Stimulated activated effector memory CD8-positive, alpha-beta T cell treated with anti-CD3 and anti-CD28 coated beads, Interleukin-12 subunit alpha, Interleukin-12 subunit beta, amount 100 ng/mL, for 72 hours (primary cell): ENCODE measurements around the gene MYOCOS.
"Not testable (repeated sequence)": the region's sequence is repeated elsewhere in the genome, so short reads cannot be mapped to it uniquely, and the experiment has no call there.

Experiments used
- ATAC-seq: fragments of 150-1000 bp; cut with Tn5 transposase; 2 replicates; pipeline ENCODE4 v1.10.0; 2021
- DNase-seq, 2 donors: peaks; one replicate each; pipeline ENCODE4 v3.0.0; 2021 to 2022; ENCODE audit warnings: low spot score in 2 of 2
- H3K27ac Mint-ChIP-seq: one replicate; pipeline ENCODE4 v1.8.0; 2022; ENCODE audit warnings: mild to moderate bottlenecking, mixed read lengths
- H3K36me3 Mint-ChIP-seq: one replicate; pipeline ENCODE4 v1.8.0; 2022; ENCODE audit warnings: mild to moderate bottlenecking, mixed read lengths
- H3K4me1 Mint-ChIP-seq: one replicate; pipeline ENCODE4 v1.8.0; 2022; ENCODE audit warnings: mixed read lengths
- H3K4me3 Mint-ChIP-seq: one replicate; pipeline ENCODE4 v1.8.0; 2022; ENCODE audit warnings: mild to moderate bottlenecking, mixed read lengths
- H3K9me3 Mint-ChIP-seq: one replicate; pipeline ENCODE4 v1.8.0; 2022; ENCODE audit warnings: mixed read lengths

MYOCOS gene, protein sequence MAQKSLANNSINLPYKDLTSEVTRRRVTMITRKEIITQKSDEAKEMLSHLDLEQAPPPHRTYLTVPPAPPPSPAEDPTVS

DNA sequence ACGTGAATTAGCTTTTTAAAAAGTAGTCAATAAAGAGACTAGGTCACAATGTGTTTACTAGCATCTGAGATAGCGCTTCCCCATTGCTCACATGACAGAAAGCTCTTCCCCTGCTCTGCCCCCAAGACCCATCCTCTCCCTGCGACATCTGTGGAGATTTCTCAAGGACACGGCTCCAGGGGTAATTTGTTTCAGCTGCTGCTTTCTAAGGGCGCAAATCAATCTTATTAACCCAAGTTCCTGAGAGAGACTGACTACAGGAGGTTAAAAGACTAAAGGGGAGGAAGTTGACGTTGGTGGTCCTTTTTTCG is at the start of gene MYOCOS:
Gene MYOCOS, plus strand, starts transcription at position 92 of the 311 bp plus-strand sequence. CDS start 1,641 bp downstream, outside the sequence.
- ATAC-seq = no peak
- Mint-ChIP-seq H3K4me3 (no peak within 1 kb of the TSS), H3K27ac (no peak within 1 kb of the TSS), H3K4me1 (no peaks in the 10 kb centered on the region), H3K9me3 (no peaks in the 10 kb centered on the region), H3K36me3 (no peaks in the 10 kb centered on the region)
- no peak for DNase-seq

DNA sequence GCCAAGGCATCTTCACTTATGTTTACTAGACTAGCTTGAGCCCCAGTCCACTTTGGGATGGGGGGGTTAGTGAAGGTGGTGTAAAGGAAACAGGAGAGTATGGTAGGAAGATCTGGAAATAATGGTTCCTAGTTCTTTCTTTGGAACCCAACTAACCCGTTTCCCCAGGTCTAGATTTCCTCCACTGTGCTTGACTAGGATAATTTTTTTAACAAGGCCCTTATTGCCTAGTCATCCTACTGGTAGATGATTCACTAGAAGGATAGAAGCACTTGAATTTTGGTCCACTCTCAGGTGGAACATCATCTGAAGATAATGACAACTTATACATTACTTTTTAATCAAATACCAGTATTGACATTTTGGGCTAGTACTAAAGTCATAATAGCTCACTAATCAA is 45.9 kb upstream of the MYOCOS start:
- no peak overlapping the region for H3K4me3 Mint-ChIP-seq
- no peaks in the 10 kb centered on the region for H3K9me3 Mint-ChIP-seq
- H3K36me3 Mint-ChIP-seq = peaks cover 99% of the 10 kb centered on the region
- H3K4me1 Mint-ChIP-seq = peaks cover 13% of the 10 kb centered on the region
- H3K27ac Mint-ChIP-seq = no peak overlapping the region
- DNase-seq (no peak), ATAC-seq (no peak)

DNA sequence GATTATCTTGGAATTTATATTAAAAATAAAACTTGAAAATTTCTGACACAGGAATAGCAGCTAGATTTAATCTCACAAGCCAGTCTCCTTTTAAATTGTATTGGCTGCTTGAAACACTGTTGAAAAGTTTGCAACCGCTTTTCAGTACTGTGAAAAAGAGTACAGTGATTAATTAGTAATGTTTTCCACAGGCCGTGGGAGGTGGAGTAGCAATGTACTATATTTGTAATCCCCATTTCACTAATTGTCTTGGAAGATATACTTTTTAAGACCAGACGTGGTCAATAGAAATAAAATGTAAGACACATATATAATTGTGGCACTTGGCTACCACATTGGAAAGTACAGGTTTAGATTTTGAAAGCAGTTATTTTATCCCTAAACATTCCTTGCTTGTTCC is 40.8 kb upstream of the MYOCOS start:
- H3K4me1 Mint-ChIP-seq = peaks cover 23% of the 10 kb centered on the region
- H3K36me3 Mint-ChIP-seq = peaks cover 100% of the 10 kb centered on the region
- peak overlapping the region; percentile 78 for H3K27ac Mint-ChIP-seq
- DNase-seq (no peak), ATAC-seq (peak; percentile 48)
- no peaks in the 10 kb centered on the region for H3K9me3 Mint-ChIP-seq
- H3K4me3 Mint-ChIP-seq = no peak overlapping the region

DNA sequence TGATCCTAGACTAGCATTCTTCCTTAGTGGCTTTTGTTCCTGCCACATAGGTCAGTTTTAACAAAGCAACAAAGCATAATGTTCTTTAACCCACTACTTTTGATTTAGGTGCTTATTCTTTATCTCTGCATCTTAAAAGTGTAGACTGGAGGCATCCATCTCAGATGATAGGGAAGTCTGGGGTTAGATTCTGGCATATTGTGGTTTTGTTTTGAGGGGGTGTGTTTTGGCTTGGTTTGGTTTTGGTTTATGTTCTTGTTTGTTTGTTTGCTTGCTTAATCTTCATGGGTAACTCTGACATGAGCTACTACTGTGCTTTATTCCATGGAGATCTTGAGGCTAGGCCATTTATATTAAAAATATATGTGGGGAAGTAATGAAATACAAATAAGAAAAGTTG is 40.3 kb upstream of the MYOCOS start:
- Mint-ChIP-seq H3K4me3 (no peak overlapping the region), H3K36me3 (peaks cover 100% of the 10 kb centered on the region), H3K4me1 (peaks cover 23% of the 10 kb centered on the region), H3K9me3 (no peaks in the 10 kb centered on the region), H3K27ac (peak overlapping the region; percentile 78)
- ATAC-seq (no peak), DNase-seq (no peak)

DNA sequence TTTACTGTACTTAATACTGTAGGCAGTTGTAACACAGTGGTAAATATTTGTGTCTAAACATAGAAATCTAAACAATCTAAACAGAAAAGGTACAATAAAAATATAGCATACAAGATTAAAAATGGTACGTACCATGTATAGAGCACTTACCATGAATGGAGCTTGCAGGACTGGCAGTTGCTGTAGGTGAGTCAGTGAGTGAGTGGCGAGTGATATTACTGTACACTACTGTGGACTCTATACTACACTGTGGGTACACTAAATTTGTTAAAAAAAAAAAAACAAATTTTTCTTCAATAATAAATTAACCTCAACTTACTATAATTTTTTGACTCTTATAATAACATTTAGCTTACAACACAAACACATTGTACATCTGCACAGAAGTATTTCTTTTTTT is 39.5 kb upstream of the MYOCOS start:
- Mint-ChIP-seq H3K4me3 (no peak overlapping the region), H3K4me1 (peaks cover 23% of the 10 kb centered on the region), H3K9me3 (no peaks in the 10 kb centered on the region), H3K36me3 (peaks cover 100% of the 10 kb centered on the region), H3K27ac (no peak overlapping the region)
- DNase-seq = no peak
- peak; percentile 75 for ATAC-seq

DNA sequence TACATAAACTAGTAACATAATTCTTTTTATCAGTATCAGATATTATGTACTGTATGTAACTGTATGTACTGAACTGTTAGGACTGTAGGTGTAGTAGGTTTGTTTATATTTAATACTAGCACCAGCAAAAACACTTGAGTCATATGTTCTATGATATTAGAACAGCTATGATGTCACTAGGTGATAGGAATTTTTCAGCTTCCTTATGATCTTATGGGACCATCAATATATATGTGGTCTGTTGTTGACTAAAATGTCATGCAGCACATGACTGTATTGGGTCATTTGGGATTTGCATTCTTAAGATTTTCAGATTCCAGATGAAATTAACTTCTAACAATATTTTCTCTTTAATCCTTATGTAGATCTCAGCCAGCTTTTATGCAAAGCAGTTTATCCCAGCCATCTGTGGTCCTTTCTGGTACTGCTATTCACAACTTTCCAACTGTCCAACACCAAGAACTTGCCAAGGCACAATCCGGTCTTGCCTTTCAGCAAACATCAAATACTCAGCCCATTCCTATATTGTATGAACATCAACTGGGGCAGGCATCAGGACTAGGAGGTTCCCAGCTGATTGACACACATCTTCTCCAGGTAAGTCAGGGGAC is 38.3 kb upstream of the MYOCOS start:
- Mint-ChIP-seq H3K27ac (peak overlapping the region; percentile 0), H3K9me3 (no peaks in the 10 kb centered on the region), H3K4me3 (no peak overlapping the region), H3K36me3 (peaks cover 100% of the 10 kb centered on the region), H3K4me1 (peaks cover 23% of the 10 kb centered on the region)
- no peak for DNase-seq
- no peak for ATAC-seq

DNA sequence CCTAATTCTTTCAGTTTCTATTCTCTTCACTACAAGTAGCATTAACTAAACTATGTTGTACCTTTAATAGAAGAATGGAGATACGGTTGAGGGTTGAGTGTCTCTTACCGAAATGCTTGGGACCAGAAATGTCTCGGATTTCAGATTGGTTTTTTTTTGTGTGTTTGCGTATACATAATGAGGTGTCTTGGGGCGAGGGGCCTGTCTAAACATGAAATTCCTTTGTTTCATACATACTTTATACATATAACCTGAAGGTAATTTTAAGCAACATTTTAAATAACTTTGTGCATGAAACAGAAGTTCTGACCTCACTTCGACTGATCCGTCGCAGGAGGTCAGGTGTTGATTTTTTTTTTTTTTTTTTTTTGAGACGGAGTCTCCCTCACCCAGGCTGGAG is 36.3 kb upstream of the MYOCOS start:
- no peak for DNase-seq
- no peak overlapping the region for H3K4me3 Mint-ChIP-seq
- no peak overlapping the region for H3K27ac Mint-ChIP-seq
- H3K36me3 Mint-ChIP-seq = peaks cover 100% of the 10 kb centered on the region
- ATAC-seq = no peak
- peaks cover 26% of the 10 kb centered on the region for H3K4me1 Mint-ChIP-seq
- H3K9me3 Mint-ChIP-seq = no peaks in the 10 kb centered on the region

DNA sequence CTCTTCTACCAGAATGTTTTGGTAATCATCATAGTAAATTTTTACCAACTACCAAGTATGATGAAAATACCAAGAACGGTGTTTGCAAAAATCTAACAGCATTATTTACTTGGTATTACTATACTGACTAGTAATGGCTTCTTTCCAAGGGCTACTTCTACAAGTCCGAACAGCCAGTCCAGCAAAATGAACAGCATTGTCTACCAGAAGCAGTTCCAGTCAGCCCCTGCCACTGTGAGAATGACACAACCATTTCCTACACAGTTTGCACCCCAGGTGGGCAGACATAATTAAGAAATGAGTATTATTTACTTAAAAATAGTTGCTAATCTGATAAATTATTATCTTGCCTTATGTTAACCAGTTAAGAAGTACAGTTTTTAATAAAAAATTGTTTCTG is 33.8 kb upstream of the MYOCOS start:
- no peak overlapping the region for H3K27ac Mint-ChIP-seq

DNA sequence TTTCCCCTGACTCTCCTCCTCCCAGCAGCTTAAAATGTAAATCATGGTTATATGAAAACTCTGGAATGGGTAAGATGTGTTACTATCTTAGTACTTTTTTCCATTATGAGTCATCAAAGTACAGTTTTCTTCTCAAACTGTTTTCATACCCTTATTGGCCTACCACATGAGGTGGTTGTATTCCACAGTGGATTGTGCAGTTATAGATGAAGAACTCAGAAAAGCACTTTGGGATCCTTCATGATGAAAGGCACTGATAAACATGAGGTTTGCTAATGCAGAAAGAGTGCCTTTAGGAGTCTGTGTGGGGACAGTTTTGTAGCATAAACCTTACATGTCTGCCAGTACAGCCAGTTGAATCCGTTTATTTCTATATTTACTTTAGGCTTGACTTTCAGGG is 32.0 kb upstream of the MYOCOS start:
- H3K27ac Mint-ChIP-seq = peak overlapping the region; percentile 6
- H3K4me3 Mint-ChIP-seq = no peak overlapping the region
- H3K4me1 Mint-ChIP-seq = peaks cover 13% of the 10 kb centered on the region
- H3K9me3 Mint-ChIP-seq = no peaks in the 10 kb centered on the region
- ATAC-seq (no peak), DNase-seq (no peak)
- peaks cover 99% of the 10 kb centered on the region for H3K36me3 Mint-ChIP-seq

More for the DNA sequence above, 33.8 kb upstream of the MYOCOS start:
- no peak overlapping the region for H3K4me3 Mint-ChIP-seq
- H3K36me3 Mint-ChIP-seq = peaks cover 100% of the 10 kb centered on the region
- peaks cover 13% of the 10 kb centered on the region for H3K4me1 Mint-ChIP-seq
- DNase-seq = no peak
- no peak for ATAC-seq
- H3K9me3 Mint-ChIP-seq = no peaks in the 10 kb centered on the region

DNA sequence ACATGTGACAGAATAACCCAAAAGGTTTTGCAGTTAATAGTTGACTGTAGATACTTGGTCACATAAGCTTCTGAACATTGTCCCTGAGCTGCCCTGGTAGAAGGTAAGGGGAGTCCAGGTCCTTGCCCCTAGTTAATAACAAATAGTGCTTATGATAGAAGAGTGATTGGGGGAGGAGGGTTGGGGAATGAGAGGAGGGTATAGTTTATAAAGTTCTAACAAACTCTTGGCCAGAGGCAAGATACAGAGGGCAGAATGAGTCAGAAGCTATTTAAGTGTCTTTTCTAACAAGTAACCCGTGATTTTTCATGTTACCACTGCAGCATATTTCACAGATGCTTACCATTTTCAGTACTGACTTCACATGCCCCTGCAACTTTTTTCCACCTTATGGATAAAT is 26.7 kb upstream of the MYOCOS start:
- no peak for DNase-seq
- Mint-ChIP-seq H3K4me1 (no peaks in the 10 kb centered on the region), H3K27ac (no peak overlapping the region), H3K36me3 (peaks cover 50% of the 10 kb centered on the region), H3K9me3 (no peaks in the 10 kb centered on the region), H3K4me3 (no peak overlapping the region)
- no peak for ATAC-seq

DNA sequence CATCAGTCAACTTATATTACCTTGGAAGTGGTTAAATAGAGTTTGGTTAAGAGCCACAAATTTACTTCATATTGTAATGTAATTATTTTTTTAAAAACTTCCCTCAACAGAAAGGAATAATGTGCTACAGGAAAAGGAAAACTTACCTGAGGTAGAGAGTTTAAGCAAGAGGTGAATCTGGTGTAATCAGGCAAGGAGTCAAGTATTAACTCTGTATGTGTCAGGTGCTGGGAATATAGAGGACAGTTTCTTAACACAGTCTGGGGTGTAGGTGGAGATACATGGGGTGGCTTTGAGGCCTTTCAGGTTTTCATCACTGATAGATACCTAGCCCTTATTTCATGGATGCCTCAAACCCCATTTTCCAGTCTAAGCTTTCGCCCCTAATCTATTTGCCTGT is 25.9 kb upstream of the MYOCOS start:
- H3K36me3 Mint-ChIP-seq = peaks cover 42% of the 10 kb centered on the region
- H3K4me3 Mint-ChIP-seq = no peak overlapping the region
- H3K9me3 Mint-ChIP-seq = no peaks in the 10 kb centered on the region
- DNase-seq = no peak
- no peak for ATAC-seq
- peaks cover 2% of the 10 kb centered on the region for H3K4me1 Mint-ChIP-seq
- no peak overlapping the region for H3K27ac Mint-ChIP-seq

DNA sequence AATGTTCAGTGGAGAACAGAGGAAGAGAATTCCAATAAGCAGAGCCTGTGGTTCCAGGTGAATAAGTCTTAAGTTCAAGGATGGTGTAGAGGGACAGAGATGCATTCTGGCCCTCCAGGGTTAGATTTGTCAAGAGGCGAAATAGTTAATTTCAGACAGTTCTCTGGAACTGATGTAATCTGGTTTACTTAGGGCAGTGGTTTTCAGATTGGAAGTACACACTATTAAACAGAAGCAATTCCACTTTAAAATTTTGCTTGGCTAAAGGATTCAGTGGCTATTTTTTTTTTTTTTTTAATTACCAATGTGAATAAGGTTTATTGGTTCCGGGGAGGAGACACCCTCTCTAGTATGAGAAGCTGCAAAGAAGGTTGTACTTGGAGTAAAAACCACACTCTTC is 25.3 kb upstream of the MYOCOS start:
- DNase-seq = peak in 1 of 2 donors; percentile 23
- peaks cover 6% of the 10 kb centered on the region for H3K4me1 Mint-ChIP-seq
- H3K27ac Mint-ChIP-seq = no peak overlapping the region
- no peak for ATAC-seq
- H3K9me3 Mint-ChIP-seq = no peaks in the 10 kb centered on the region
- H3K4me3 Mint-ChIP-seq = no peak overlapping the region
- H3K36me3 Mint-ChIP-seq = peaks cover 36% of the 10 kb centered on the region

DNA sequence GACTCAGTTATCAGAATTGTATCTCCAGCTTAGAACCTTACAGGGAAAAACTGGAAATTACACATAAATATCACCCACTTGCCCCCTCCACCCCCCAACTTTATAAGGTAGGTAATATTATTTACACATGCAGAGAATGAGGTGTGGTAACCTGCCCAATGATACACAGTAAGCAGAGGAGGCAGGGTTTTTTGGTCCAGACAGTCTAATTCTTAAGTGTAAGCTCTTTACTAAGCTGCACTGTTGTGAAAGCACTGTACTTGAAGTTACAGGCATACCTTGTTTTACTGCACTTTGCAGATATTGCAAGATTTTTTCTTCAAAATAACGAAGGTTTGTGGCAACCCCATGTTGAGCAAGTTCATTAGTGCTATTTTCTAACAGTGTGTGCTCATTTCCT is 24.8 kb upstream of the MYOCOS start:
- peaks cover 6% of the 10 kb centered on the region for H3K4me1 Mint-ChIP-seq
- H3K27ac Mint-ChIP-seq = no peak overlapping the region
- H3K36me3 Mint-ChIP-seq = peaks cover 31% of the 10 kb centered on the region
- DNase-seq (no peak), ATAC-seq (no peak)
- H3K4me3 Mint-ChIP-seq = no peak overlapping the region
- no peaks in the 10 kb centered on the region for H3K9me3 Mint-ChIP-seq

DNA sequence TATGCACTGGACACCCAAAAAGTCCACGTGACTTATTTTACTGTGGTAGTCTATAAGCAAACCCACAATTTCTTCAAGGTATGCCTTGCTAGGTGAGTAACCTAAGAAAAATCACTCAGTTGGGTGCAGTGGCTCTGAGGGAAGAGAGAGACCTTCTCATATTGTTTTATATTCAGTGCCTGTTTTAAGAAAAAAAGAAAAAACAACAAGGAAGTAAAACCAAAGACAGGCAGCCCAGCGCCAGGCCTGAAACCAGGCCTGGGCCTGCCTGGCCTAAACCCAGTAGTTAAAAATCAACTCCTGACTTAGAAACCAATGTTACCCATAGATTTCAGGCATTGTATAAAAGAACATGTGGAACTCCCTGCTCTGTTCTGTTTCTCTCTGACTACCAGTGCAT is 21.7 kb upstream of the MYOCOS start:
- not testable (repeated sequence) for H3K27ac Mint-ChIP-seq, H3K36me3 Mint-ChIP-seq, H3K4me1 Mint-ChIP-seq, H3K4me3 Mint-ChIP-seq, ATAC-seq, H3K9me3 Mint-ChIP-seq, DNase-seq

DNA sequence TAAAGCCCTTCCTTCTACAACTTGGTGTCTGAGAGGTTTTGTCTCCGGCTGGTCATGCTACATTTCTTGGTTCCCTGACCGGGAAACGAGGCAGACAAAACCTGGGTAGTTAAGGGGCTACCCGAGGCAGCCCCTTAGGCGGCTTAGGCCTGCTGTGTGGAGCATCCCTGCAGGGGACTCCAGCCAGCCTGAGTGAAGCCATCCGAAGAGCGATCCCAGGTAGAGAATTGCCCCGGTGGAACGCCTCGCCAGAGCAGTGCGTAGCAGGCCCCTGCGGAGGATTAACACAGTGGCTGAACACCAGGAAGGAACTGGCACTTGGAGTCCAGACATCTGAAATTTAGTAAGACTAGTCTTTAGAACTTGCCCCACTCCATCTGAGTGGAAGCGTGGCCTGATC is 21.2 kb upstream of the MYOCOS start:
- no peak for ATAC-seq
- Mint-ChIP-seq H3K4me3 (no peak overlapping the region), H3K36me3 (peaks cover 4% of the 10 kb centered on the region), H3K9me3 (no peaks in the 10 kb centered on the region), H3K4me1 (peaks cover 6% of the 10 kb centered on the region), H3K27ac (no peak overlapping the region)
- DNase-seq = no peak

DNA sequence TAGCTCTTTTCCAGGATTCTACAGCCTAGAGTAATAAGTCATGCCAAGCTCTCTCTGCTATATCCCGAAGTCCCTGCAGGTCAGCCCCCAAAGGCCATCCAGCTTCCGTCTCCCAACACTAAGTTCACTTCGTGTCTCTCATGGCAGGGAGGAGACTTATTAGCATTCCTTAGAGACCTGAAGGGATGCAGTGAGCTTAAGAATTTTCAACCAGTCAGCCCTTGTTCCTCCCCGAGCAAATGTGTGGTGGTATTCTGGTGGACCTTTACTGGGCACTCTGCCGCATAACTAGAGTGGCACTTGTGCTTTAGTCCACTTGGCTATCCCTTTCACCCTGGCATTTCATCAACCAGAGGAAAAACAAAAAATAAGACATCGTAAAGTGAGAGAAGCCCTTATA is 19.0 kb upstream of the MYOCOS start:
- H3K27ac Mint-ChIP-seq, ATAC-seq, H3K4me1 Mint-ChIP-seq, H3K36me3 Mint-ChIP-seq, DNase-seq, H3K9me3 Mint-ChIP-seq, H3K4me3 Mint-ChIP-seq: not testable (repeated sequence)
